IPS-15b (cell line): ENCODE measurements around the gene WRAP73.
A peak's percentile ranks its signal among the peaks of the same experiment; 100 is the strongest.

Experiments used
- H3K27me3 ChIP-seq: one replicate; pipeline ENCODE4 v1.6.1; 2013; ENCODE audit warnings: low read length; ENCODE audit not compliant: control insufficient read depth, insufficient read depth
- H3K36me3 ChIP-seq: one replicate; pipeline ENCODE4 v1.6.1; 2013; ENCODE audit warnings: low read length; ENCODE audit not compliant: control insufficient read depth, insufficient read depth
- H3K4me1 ChIP-seq: one replicate; pipeline ENCODE4 v1.6.1; 2013; ENCODE audit warnings: mild to moderate bottlenecking, low read length; ENCODE audit not compliant: control insufficient read depth, insufficient read depth
- H3K4me3 ChIP-seq: one replicate; pipeline ENCODE4 v1.5.1; 2013; ENCODE audit warnings: low read depth, low read length
- H3K9ac ChIP-seq: one replicate; pipeline ENCODE4 v1.6.1; 2013; ENCODE audit warnings: low read depth, mild to moderate bottlenecking, low read length
- H3K9me3 ChIP-seq: one replicate; pipeline ENCODE4 v1.6.1; 2013; ENCODE audit warnings: mild to moderate bottlenecking, low read length; ENCODE audit not compliant: control insufficient read depth, insufficient read depth

The WRAP73 gene

GRCh38 chr1:3661631-3662030 is 11.7 kb upstream of the WRAP73 start:
- no peaks in the 10 kb centered on the region for H3K4me1 ChIP-seq
- peaks cover 7% of the 10 kb centered on the region for H3K27me3 ChIP-seq
- H3K9me3 ChIP-seq: no peaks in the 10 kb centered on the region
- no peak overlapping the region for H3K9ac ChIP-seq
- no peak overlapping the region for H3K4me3 ChIP-seq
- no peaks in the 10 kb centered on the region for H3K36me3 ChIP-seq

GRCh38 chr1:3660704-3661103 is 10.8 kb upstream of the WRAP73 start:
- Histone ChIP-seq H3K9ac (no peak overlapping the region), H3K9me3 (no peaks in the 10 kb centered on the region), H3K27me3 (peaks cover 13% of the 10 kb centered on the region), H3K36me3 (no peaks in the 10 kb centered on the region), H3K4me1 (no peaks in the 10 kb centered on the region), H3K4me3 (no peak overlapping the region)

DNA sequence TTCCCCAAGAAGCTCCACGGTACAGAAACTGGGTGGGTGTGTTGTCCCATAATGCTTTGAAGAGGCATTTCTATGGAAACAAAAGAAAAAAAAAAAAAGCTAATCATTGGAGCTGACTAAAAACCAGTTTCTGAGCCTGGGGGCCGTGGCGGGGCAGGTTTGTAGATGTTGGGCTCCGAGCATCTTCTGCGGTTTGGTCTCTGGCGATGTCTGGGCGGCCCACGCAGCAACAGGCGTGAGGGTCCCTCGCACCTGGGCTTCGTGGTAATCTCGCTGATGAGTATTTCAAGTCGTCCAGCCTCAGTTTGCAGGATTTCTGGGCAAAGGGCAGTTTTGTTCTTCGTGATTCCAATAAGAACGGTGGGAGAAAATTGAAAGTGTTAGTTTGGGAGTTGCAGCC is 9.2 kb upstream of the WRAP73 start:
- H3K4me1 ChIP-seq: no peaks in the 10 kb centered on the region
- no peaks in the 10 kb centered on the region for H3K36me3 ChIP-seq
- peaks cover 25% of the 10 kb centered on the region for H3K27me3 ChIP-seq
- no peak overlapping the region for H3K4me3 ChIP-seq
- H3K9me3 ChIP-seq: no peaks in the 10 kb centered on the region
- no peak overlapping the region for H3K9ac ChIP-seq

- peaks cover 34% of the 10 kb centered on the region for H3K27me3 ChIP-seq
- H3K36me3 ChIP-seq: no peaks in the 10 kb centered on the region
- no peaks in the 10 kb centered on the region for H3K4me1 ChIP-seq
- no peak overlapping the region for H3K9ac ChIP-seq
- H3K4me3 ChIP-seq: no peak overlapping the region
- no peaks in the 10 kb centered on the region for H3K9me3 ChIP-seq
These were observed 8.3 kb upstream of the WRAP73 start for GRCh38 chr1:3658231-3658615.

DNA sequence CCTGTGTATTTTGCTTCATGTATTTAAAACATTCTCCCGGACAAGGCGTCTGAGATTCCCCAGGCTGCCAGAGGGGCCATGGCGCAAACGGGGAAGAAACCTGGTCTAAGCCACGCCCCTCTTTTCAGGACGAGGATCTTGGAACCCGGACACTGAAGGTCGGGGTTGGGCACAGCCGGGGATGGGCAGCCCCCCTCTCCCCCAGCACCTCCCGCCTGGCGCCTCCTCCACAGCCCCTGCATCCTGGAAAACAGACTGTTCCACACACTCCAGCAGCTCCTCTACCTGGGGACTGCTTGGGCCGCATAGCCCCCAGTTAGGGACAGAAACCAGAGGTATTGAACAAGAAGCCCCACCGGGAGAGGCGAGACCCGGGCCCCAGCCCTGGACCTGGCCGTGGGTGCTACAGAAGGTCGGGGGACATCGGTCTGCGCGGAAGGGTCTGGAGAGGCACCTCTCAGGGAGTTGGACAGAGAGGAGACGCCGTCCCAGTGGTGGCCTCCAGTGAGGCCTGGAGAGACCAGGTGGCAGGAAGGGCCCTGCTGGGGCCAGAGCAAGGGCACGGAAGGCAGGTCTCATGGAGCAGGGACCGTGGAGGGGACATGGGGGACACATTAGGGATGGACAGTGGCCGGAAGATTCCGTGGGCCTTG is 7.8 kb upstream of the WRAP73 start:
- Histone ChIP-seq H3K4me3 (no peak overlapping the region), H3K9ac (no peak overlapping the region), H3K9me3 (no peaks in the 10 kb centered on the region), H3K36me3 (no peaks in the 10 kb centered on the region), H3K27me3 (peaks cover 37% of the 10 kb centered on the region), H3K4me1 (no peaks in the 10 kb centered on the region)

DNA sequence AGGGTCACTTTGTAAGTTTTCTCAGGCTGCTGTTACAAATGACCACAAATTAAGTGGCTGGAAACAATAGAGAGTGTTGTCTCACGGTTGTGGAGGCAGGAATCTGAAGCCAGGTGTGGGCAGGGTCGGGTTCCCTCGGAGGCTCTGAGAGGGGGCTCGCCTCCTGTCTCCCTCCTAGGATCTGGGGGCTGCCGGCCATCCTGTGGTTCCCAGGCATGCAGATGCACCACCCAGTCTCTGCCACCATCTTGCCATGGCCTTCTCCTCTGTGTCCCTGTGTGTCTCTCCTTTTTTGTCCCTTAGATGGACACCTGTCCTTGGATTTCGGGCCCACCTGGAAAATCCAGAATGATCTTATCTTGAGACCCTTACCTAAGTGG is 7.2 kb upstream of the WRAP73 start:
- H3K36me3 ChIP-seq: no peaks in the 10 kb centered on the region
- no peak overlapping the region for H3K9ac ChIP-seq
- H3K4me1 ChIP-seq: no peaks in the 10 kb centered on the region
- H3K9me3 ChIP-seq: no peaks in the 10 kb centered on the region
- H3K4me3 ChIP-seq: no peak overlapping the region
- peaks cover 37% of the 10 kb centered on the region for H3K27me3 ChIP-seq

DNA sequence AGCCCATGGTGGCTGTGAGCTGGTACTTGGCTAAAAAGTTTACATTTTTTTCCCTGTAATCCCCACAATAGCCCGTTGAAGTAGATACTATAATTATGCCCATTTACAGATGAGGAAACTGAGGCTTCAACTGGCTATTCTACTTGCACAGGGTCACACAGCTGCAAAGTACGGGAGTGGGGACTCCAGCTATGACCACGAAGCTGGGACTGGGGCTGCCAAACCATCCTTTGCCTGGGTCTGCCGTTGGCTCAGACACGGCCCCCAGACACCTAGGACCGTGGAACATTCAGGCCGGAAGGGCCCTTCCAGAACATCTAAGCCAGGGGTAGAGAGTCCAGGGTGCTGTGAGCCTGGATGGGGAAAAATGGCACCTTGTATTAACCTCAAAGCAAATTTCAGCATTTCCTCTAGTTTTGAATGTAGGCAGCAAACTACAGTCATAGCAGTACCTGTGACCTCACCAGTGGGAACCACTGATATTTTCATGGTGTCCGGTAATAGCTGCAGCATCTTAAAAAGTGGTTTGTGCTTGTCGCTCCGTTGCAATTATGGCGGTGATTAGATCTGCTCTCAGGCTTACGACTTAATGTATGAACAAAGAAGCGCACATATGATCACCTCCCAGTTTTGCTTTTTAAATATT is 6.7 kb upstream of the WRAP73 start:
- no peaks in the 10 kb centered on the region for H3K36me3 ChIP-seq
- H3K27me3 ChIP-seq: peaks cover 42% of the 10 kb centered on the region
- H3K4me1 ChIP-seq: no peaks in the 10 kb centered on the region
- no peak overlapping the region for H3K9ac ChIP-seq
- H3K4me3 ChIP-seq: no peak overlapping the region
- no peaks in the 10 kb centered on the region for H3K9me3 ChIP-seq

DNA sequence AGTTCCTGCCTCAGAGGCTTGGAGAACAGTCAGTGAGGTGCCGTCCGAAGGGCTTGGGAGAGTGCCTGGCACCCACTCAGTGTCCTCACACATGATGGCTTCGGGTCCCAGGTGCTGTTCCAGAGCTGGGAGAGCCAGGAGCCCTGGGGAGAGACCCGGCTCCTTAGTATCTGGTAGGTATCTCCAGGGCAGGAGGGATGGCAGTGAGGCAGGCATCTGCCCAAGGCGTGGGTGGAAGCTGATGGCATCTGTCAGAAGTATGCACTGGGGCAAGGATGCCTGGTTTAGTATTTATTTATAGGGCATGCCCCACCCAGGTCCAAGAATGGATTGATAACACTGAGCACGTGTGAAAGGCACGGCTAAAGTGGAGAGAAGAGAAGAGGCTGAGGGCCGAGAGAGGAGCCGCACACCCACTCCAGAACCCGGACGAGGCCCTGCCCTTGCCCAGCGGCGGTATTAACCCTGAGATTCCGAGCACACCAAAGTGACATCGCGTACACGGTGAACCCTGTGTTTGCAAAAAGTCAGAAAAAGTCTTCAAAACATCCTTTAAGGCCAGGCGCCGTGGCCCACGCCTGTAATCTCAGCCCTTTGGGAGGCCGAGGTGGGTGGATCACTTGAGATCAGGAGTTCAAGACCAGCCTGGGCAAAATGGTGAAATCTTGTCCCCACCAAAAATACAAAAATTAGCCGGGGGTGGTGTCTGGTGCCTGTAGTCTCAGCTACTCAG is 4.8 kb upstream of the WRAP73 start:
- no peaks in the 10 kb centered on the region for H3K4me1 ChIP-seq
- H3K9me3 ChIP-seq: no peaks in the 10 kb centered on the region
- H3K4me3 ChIP-seq: no peak overlapping the region
- H3K27me3 ChIP-seq: peaks cover 53% of the 10 kb centered on the region
- H3K9ac ChIP-seq: no peak overlapping the region
- H3K36me3 ChIP-seq: no peaks in the 10 kb centered on the region

GRCh38 chr1:3653286-3653618 is 3.3 kb upstream of the WRAP73 start:
- H3K4me1 ChIP-seq: peaks cover 4% of the 10 kb centered on the region
- H3K36me3 ChIP-seq: no peaks in the 10 kb centered on the region
- H3K4me3 ChIP-seq: no peak overlapping the region
- H3K9ac ChIP-seq: no peak overlapping the region
- H3K9me3 ChIP-seq: no peaks in the 10 kb centered on the region
- peaks cover 55% of the 10 kb centered on the region for H3K27me3 ChIP-seq

DNA sequence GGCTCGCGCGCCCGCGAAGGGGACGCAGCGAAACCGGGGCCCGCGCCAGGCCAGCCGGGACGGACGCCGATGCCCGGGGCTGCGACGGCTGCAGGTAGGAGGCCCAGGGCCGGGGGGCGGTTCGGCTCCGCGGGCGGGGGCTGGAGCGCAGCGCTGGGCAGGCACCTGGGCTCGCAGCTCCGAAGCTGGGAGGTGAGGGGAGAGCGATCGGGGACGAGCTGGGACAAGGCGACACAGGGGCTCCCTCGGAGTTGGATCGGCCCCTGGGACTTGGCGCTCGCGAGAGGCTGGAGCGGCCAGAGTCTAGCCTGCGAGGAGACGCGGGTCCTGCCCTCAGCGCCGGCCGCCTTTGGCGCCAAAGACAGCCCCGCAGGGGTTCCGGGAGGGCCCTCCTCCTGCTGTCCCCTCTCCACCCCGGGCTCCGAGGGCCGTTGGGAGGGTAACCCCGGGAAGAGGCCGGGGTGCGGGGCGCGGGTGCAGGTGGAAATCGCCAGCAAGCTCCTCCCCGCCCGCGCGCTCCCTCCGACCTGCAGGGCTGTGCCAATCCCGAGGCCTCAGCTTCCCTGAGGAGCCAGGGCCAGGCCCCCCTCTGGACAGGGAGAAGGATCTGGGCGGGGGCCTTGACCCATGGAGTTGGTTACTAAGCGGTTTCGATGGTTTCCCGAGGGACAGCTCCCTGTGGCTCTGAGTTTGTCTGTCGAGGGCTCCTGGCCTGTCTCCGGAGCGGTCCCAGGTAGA is 2.8 kb upstream of the WRAP73 start:
- H3K36me3 ChIP-seq: no peaks in the 10 kb centered on the region
- no peaks in the 10 kb centered on the region for H3K9me3 ChIP-seq
- peaks cover 55% of the 10 kb centered on the region for H3K27me3 ChIP-seq
- peak overlapping the region; percentile 49 for H3K4me3 ChIP-seq
- peaks cover 4% of the 10 kb centered on the region for H3K4me1 ChIP-seq
- no peak overlapping the region for H3K9ac ChIP-seq

DNA sequence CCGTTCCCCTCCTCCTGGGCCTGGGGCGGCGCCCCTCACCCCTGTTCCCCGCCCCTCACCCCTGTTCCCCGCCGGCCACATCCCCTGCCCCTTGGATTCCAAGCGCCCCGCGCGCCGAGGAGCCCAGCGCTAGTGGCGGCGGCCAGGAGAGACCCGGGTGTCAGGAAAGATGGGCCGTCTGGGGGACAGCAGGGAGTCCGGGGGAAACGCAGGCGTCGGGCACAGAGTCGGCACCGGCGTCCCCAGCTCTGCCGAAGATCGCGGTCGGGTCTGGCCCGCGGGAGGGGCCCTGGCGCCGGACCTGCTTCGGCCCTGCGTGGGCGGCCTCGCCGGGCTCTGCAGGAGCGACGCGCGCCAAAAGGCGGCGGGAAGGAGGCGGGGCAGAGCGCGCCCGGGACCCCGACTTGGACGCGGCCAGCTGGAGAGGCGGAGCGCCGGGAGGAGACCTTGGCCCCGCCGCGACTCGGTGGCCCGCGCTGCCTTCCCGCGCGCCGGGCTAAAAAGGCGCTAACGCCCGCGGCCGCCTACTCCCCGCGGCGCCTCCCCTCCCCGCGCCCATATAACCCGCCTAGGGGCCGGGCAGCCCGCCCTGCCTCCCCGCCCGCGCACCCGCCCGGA is 2.1 kb upstream of the WRAP73 start, which contains the start of gene TP73:
Gene TP73, plus strand, starts transcription at position 587 of the 618 bp plus-strand sequence. CDS start 29,850 bp downstream, outside the sequence.
- H3K27me3 ChIP-seq: peaks cover 53% of the 10 kb centered on the region
- no peaks in the 10 kb centered on the region for H3K9me3 ChIP-seq
- no peak within 1 kb of the TSS for H3K9ac ChIP-seq
- peaks cover 4% of the 10 kb centered on the region for H3K4me1 ChIP-seq
- H3K4me3 ChIP-seq: peak within 1 kb of the TSS; percentile 49
- H3K36me3 ChIP-seq: no peaks in the 10 kb centered on the region
